ENCODE data around the gene AUTS2. TPM values are rescaled to one million over a fixed set of nuclear protein-coding genes. Genes with fewer than 3 reads are reported as not detected.

Gene AUTS2
- total RNA-seq, 1 experiment from 2014 or later: not detected

DNA sequence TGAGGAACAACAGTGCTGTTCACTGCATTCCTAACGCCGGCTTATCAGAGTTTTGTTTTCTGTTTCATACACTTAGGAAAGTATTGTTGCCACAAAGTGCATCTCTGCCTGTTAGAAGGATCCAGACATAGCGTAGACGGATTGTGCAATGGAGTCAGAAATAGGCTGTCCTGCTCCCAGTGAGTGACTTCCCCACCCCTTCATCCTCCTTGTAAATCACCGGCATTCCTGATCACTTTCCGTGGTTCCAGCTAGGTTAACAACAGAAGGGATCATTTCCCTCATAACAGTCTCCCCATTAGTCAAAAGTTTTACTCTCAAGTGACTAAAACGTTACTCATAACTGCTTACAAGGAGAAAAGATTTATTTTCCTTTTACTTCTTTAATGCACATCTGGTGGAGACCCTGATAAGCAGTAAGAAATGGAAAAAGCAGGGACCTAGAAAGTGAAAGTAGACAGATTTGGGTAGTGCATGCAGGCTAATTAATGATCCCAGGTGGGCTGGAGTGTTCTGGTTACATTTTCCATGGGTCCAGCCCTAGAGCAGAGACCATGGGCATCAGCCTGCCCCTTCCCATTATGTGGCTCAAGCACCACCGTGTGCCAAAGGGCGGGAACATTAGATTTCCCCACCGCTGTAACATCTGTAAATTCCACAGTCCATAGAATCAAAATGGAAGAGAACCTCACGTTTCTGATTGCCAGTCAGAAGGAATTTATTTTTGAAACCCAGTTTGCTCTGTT is 1138.6 kb downstream of the AUTS2 start:
- no peak for DNase-seq
- H3K27me3 Mint-ChIP-seq (ENCODE audit: unreplicated experiment): no peaks in the 10 kb centered on the region
- H3K4me3 Mint-ChIP-seq (ENCODE audit: low read depth, unreplicated experiment): no peak overlapping the region
- no peaks in the 10 kb centered on the region for H3K4me1 Mint-ChIP-seq (ENCODE audit: low read depth, unreplicated experiment)
- H3K36me3 Mint-ChIP-seq (ENCODE audit: insufficient read depth, unreplicated experiment): no peaks in the 10 kb centered on the region
- H3K9me3 Mint-ChIP-seq (ENCODE audit: low read depth, unreplicated experiment): no peaks in the 10 kb centered on the region
- CTCF ChIA-PET: no interaction called here
- TF ChIP-seq, protein P1, sequence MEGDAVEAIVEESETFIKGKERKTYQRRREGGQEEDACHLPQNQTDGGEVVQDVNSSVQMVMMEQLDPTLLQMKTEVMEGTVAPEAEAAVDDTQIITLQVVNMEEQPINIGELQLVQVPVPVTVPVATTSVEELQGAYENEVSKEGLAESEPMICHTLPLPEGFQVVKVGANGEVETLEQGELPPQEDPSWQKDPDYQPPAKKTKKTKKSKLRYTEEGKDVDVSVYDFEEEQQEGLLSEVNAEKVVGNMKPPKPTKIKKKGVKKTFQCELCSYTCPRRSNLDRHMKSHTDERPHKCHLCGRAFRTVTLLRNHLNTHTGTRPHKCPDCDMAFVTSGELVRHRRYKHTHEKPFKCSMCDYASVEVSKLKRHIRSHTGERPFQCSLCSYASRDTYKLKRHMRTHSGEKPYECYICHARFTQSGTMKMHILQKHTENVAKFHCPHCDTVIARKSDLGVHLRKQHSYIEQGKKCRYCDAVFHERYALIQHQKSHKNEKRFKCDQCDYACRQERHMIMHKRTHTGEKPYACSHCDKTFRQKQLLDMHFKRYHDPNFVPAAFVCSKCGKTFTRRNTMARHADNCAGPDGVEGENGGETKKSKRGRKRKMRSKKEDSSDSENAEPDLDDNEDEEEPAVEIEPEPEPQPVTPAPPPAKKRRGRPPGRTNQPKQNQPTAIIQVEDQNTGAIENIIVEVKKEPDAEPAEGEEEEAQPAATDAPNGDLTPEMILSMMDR (IDR thresholded peaks at IDR 0.05; ENCODE audit: unreplicated experiment): no peak
- no peak overlapping the region for H3K27ac Mint-ChIP-seq (ENCODE audit: unreplicated experiment)
- BruUV-seq (replicated peaks): no TSS peak
- intact Hi-C loops (cut with micrococcal nuclease; ENCODE audit: unreplicated experiment): no loop called here

DNA sequence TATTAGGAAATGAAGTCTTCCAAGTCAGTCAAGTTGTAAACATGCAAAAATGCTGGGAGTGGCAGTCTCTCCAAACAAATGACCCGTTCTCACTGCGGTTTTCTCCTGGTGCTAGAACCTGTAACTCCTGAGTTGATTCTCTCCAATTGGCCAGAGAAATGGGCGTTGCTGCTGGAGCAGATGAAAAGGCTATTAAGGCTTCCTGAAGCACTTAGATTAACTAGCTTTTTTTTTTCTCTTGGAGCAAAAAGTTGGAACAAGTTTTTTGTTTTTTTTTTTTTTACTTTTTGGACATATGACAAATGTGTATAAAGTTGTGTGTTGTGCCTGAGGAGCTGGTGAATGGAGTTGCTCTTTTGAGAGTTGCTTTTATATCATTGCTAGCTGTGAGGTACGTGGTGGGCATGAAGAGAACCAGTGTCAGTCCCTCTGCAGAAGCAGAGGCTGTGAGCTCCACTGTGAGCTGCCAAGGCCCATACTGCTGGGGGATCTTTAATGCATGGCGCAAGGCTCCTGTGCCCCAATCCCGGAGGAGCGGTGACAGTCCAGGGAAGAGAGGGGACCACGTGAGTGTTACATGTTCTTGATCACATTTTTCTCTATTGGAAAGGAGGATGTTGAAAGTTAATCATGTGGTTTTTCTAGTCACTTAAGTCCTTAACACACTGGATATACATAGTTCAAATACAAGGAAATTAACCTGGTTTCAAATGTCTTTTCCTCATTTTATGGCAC is 1140.0 kb downstream of the AUTS2 start:
- BruUV-seq (replicated peaks): no TSS peak
- intact Hi-C loops (cut with micrococcal nuclease; ENCODE audit: unreplicated experiment): no loop called here
- H3K27me3 Mint-ChIP-seq (ENCODE audit: unreplicated experiment): no peaks in the 10 kb centered on the region
- TF ChIP-seq, protein P1 (IDR thresholded peaks at IDR 0.05; ENCODE audit: unreplicated experiment): no peak
- no peak overlapping the region for H3K4me3 Mint-ChIP-seq (ENCODE audit: low read depth, unreplicated experiment)
- H3K27ac Mint-ChIP-seq (ENCODE audit: unreplicated experiment): no peak overlapping the region
- no peaks in the 10 kb centered on the region for H3K36me3 Mint-ChIP-seq (ENCODE audit: insufficient read depth, unreplicated experiment)
- no peaks in the 10 kb centered on the region for H3K9me3 Mint-ChIP-seq (ENCODE audit: low read depth, unreplicated experiment)
- CTCF ChIA-PET: no interaction called here
- no peaks in the 10 kb centered on the region for H3K4me1 Mint-ChIP-seq (ENCODE audit: low read depth, unreplicated experiment)
- no peak for DNase-seq

DNA sequence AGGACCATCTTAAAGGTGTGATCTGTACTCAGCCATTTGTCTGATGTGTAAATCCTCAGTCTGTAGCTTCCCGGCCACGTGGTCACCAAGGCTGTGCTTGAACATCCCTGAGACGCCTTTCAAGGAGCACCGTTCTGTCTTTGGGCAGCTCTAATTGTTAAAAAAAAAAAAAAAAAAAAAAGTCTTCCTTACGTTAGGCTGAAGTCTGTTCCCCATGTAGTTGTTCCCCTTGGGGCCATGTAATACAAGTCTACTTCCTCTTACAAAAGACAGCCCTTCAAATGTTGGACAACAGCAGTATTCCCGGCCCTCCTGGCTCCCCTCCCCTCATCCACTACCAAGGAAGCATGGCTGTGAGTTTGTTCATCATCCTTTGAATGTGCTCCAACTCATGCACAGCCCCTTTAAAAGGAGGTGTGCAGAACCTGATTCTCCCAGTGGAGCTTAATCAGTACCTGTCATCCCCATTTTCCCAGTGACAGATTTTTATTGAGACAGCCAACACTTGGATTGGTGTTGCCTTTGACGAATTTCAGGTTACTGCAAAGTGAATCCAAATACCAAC is 1141.5 kb downstream of the AUTS2 start:
- H3K9me3 Mint-ChIP-seq (ENCODE audit: low read depth, unreplicated experiment): no peaks in the 10 kb centered on the region
- CTCF ChIA-PET: interaction anchor here (0.7 kb wide), 1 partner anchor 122 kb away, joined by 4 read pairs; no protein-coding TSS in a partner anchor
- no peaks in the 10 kb centered on the region for H3K36me3 Mint-ChIP-seq (ENCODE audit: insufficient read depth, unreplicated experiment)
- BruUV-seq (replicated peaks): no TSS peak
- intact Hi-C loops (cut with micrococcal nuclease; ENCODE audit: unreplicated experiment): no loop called here
- no peaks in the 10 kb centered on the region for H3K4me1 Mint-ChIP-seq (ENCODE audit: low read depth, unreplicated experiment)
- TF ChIP-seq, protein P1 (IDR thresholded peaks at IDR 0.05; ENCODE audit: unreplicated experiment): no peak
- H3K4me3 Mint-ChIP-seq (ENCODE audit: low read depth, unreplicated experiment): no peak overlapping the region
- no peak for DNase-seq
- no peak overlapping the region for H3K27ac Mint-ChIP-seq (ENCODE audit: unreplicated experiment)
- no peaks in the 10 kb centered on the region for H3K27me3 Mint-ChIP-seq (ENCODE audit: unreplicated experiment)

DNA sequence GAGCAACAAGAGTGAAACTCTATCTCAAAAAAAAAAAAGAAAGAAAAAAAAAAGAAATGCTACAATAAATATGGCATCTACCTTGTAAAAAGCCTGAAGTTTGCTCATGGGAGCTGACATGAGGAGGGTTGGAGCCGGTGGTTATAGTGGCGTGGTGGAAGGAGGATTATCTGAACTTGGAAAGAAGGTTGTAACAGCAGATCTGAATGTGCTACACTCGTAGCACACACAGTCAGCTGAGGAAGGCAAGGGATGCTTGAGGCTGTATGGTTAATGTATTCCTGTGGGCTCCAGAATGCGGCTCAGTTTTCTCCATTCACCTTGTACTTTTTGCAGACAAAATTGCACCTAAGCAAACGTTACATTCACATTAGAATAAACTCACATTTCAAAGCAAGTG is 1143.4 kb downstream of the AUTS2 start:
- H3K36me3 Mint-ChIP-seq (ENCODE audit: insufficient read depth, unreplicated experiment): no peaks in the 10 kb centered on the region
- no peak overlapping the region for H3K4me3 Mint-ChIP-seq (ENCODE audit: low read depth, unreplicated experiment)
- TF ChIP-seq, protein P1 (IDR thresholded peaks at IDR 0.05; ENCODE audit: unreplicated experiment): no peak
- intact Hi-C loops (cut with micrococcal nuclease; ENCODE audit: unreplicated experiment): no loop called here
- BruUV-seq (replicated peaks): no TSS peak
- H3K9me3 Mint-ChIP-seq (ENCODE audit: low read depth, unreplicated experiment): no peaks in the 10 kb centered on the region
- H3K4me1 Mint-ChIP-seq (ENCODE audit: low read depth, unreplicated experiment): no peaks in the 10 kb centered on the region
- DNase-seq: no peak
- H3K27me3 Mint-ChIP-seq (ENCODE audit: unreplicated experiment): no peaks in the 10 kb centered on the region
- no peak overlapping the region for H3K27ac Mint-ChIP-seq (ENCODE audit: unreplicated experiment)
- CTCF ChIA-PET: no interaction called here
